DOHH2 (cell line): ENCODE results near the gene UQCRFS1.

Experiments
- H3F3A ChIP-seq: fragments of 200-600 bp; sonication (generic), shearing (Covaris generic); 2 replicates; pipeline ENCODE4 v1.6.0; 2016; ENCODE audit warnings: antibody characterized with exemption, mild to moderate bottlenecking; ENCODE audit not compliant: control insufficient read depth, insufficient read depth
- H3K27ac ChIP-seq: fragments of 200-600 bp; sonication (generic); 2 replicates; pipeline ENCODE4 v1.5.1; 2014; ENCODE audit warnings: low read depth, mild to moderate bottlenecking, low read length, moderate library complexity
- H3K27me3 ChIP-seq: fragments of 200-600 bp; sonication (generic); 2 replicates; pipeline ENCODE4 v1.6.1; 2014; ENCODE audit warnings: mild to moderate bottlenecking, low read length, mixed read lengths; ENCODE audit not compliant: control insufficient read depth
- H3K36me3 ChIP-seq: fragments of 200-600 bp; sonication (generic); 2 replicates; pipeline ENCODE4 v1.6.1; 2014; ENCODE audit warnings: mild to moderate bottlenecking, low read length, moderate library complexity, mixed read lengths; ENCODE audit not compliant: control insufficient read depth
- H3K4me1 ChIP-seq: fragments of 200-600 bp; sonication (generic); 2 replicates; pipeline ENCODE4 v1.6.1; 2014; ENCODE audit warnings: mild to moderate bottlenecking, low read length, mixed read lengths; ENCODE audit not compliant: control insufficient read depth
- H3K4me2 ChIP-seq: fragments of 200-600 bp; sonication (generic); 2 replicates; pipeline ENCODE4 v1.6.0; 2014; ENCODE audit warnings: mild to moderate bottlenecking, low read length, moderate library complexity
- H3K4me3 ChIP-seq: fragments of 200-600 bp; sonication (generic); 2 replicates; pipeline ENCODE4 v1.5.1; 2014; ENCODE audit warnings: mild to moderate bottlenecking, low read length, mixed read lengths
- H3K79me2 ChIP-seq: fragments of 200-600 bp; sonication (generic); 2 replicates; pipeline ENCODE4 v1.6.1; 2014; ENCODE audit warnings: mild to moderate bottlenecking, low read length, mixed read lengths; ENCODE audit not compliant: control insufficient read depth
- H3K9me2 ChIP-seq: fragments of 200-600 bp; sonication (generic); replicated peaks from 2 replicates; pipeline ENCODE4 v1.6.1; 2014; ENCODE audit warnings: mild to moderate bottlenecking, low read length, mixed read lengths; ENCODE audit not compliant: control insufficient read depth
- H3K9me3 ChIP-seq: fragments of 200-600 bp; sonication (generic); 2 replicates; pipeline ENCODE4 v1.6.1; 2014; ENCODE audit warnings: antibody characterized with exemption, low read length, mixed read lengths; ENCODE audit not compliant: control insufficient read depth, insufficient read depth
- H4K20me1 ChIP-seq: fragments of 200-600 bp; sonication (generic); 2 replicates; pipeline ENCODE4 v1.6.0; 2014; ENCODE audit warnings: low read depth, mild to moderate bottlenecking, antibody characterized with exemption, low read length, moderate library complexity; ENCODE audit not compliant: control insufficient read depth, insufficient read depth
- CTCF ChIP-seq: fragments of 200-600 bp; sonication (generic); IDR thresholded peaks from one replicate; pipeline ENCODE4 v1.5.1; 2014; ENCODE audit warnings: antibody characterized with exemption, mild to moderate bottlenecking, low read depth, low read length; ENCODE audit not compliant: poor library complexity, severe bottlenecking
- EZH2phosphoT487 ChIP-seq: fragments of 200-600 bp; sonication (generic); IDR thresholded peaks from 2 replicates; pipeline ENCODE4 v1.6.1; 2017; ENCODE audit warnings: borderline replicate concordance, mild to moderate bottlenecking, antibody characterized with exemption, low read length, moderate library complexity, mixed read lengths

The UQCRFS1 gene

GRCh38 chr19:29241324-29241723, 28.4 kb upstream of the UQCRFS1 start:
- Histone ChIP-seq H3K79me2 (no peaks in the 10 kb centered on the region), H3K9me2 (no peaks in the 10 kb centered on the region), H3K27me3 (no peaks in the 10 kb centered on the region), H3K4me2 (no peak overlapping the region), H3K4me1 (no peaks in the 10 kb centered on the region), H3K4me3 (no peak overlapping the region), H3K9me3 (no peaks in the 10 kb centered on the region), H3K36me3 (no peaks in the 10 kb centered on the region), H3F3A (no peaks in the 10 kb centered on the region), H3K27ac (no peak overlapping the region), H4K20me1 (no peaks in the 10 kb centered on the region)
- no peak for TF ChIP-seq CTCF
- no peak for TF ChIP-seq EZH2phosphoT487

DNA sequence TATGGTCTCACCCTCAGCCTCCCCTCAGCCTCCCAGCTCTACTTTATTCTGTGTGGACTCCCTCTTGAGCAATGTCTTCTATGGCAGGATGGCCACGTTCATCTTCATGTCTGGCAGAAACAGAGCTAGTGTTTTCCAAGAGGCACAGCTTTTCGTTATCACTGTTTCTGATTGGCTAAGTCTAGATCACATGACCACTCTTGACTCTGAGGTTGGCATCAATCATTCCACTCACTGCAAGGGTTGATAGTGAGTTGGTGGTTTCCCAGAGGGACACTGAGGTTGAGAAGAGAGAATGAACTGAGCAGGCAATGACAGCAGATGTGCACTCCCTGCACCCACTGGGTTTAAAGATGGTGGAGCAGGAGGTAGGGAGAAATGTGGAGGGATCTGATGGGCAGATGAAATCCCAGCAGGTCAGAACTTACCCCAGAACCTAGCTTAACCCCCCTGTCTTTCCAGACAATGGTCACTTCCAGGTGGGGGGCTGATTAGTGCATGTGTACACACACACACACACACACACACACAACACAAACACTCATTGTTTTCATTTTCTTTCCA, 26.3 kb upstream of the UQCRFS1 start:
- Histone ChIP-seq H3K79me2 (no peaks in the 10 kb centered on the region), H3K27ac (no peak overlapping the region), H3K4me2 (no peak overlapping the region), H3F3A (no peaks in the 10 kb centered on the region), H3K36me3 (no peaks in the 10 kb centered on the region), H3K27me3 (no peaks in the 10 kb centered on the region), H4K20me1 (no peaks in the 10 kb centered on the region), H3K9me2 (no peaks in the 10 kb centered on the region), H3K4me3 (no peak overlapping the region), H3K9me3 (no peaks in the 10 kb centered on the region), H3K4me1 (no peaks in the 10 kb centered on the region)
- TF ChIP-seq CTCF (no peak), EZH2phosphoT487 (no peak)

- Histone ChIP-seq H3K27ac (no peak overlapping the region), H3K9me2 (no peaks in the 10 kb centered on the region), H3K9me3 (no peaks in the 10 kb centered on the region), H3K36me3 (no peaks in the 10 kb centered on the region), H3K4me2 (no peak overlapping the region), H4K20me1 (no peaks in the 10 kb centered on the region), H3K4me1 (no peaks in the 10 kb centered on the region), H3K27me3 (no peaks in the 10 kb centered on the region), H3F3A (no peaks in the 10 kb centered on the region), H3K4me3 (no peak overlapping the region), H3K79me2 (no peaks in the 10 kb centered on the region)
- TF ChIP-seq CTCF (no peak), EZH2phosphoT487 (no peak)
Observed at GRCh38 chr19:29233591-29233990, 20.6 kb upstream of the UQCRFS1 start.
